Activated CD8-positive, alpha-beta memory T cell treated with anti-CD3 and anti-CD28 coated beads for 24 hours (primary cell): Measurements from ENCODE around the gene TIMM17A.
"Not testable (repeated sequence)": the region's sequence is repeated elsewhere in the genome, so short reads cannot be mapped to it uniquely, and the experiment has no call there.

ENCODE experiments used
- DNase-seq: peaks from one replicate; pipeline ENCODE4 v3.0.0-alpha.2; 2020

TIMM17A gene

DNA sequence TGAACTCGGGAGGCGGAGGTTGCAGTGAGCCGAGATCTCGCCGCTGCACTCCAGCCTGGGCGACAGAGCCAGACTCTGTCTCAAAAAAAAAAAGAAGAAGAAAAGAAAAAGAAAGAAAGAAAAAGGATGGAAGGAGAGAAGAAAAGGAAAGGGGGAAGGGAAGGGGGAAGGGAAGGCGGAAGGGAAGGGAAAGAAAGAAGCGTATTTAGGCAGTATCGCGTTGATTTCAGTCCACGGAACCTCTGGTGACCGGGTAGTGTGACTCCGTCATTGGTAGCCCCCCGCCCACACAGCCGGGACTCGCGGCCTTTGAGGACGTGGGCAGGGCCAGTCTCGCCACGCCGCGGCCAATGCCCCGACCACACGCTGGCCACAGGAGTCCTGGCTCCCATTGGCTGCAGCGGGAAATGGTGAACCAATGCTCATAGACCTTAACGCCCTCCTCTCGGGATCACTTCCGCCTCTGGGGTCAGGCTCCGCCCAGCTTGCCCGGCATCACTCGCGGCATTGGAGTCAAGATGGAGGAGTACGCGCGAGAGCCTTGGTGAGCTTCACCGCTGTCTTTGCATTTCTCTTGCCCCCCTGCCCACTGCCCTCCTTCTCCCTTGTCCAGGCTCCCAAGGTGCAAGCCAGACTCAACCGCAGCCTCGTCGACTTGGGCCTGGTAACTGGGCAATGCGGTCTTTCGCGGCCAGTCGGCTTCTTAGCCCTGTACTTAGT is at the start of gene TIMM17A:
TSS of gene TIMM17A (plus strand) at position 495 of the 720 bp plus-strand sequence. CDS start at position 519, 24 bp downstream.
- DNase-seq, result peak; percentile 96

GRCh38 chr1:201906336-201906735 is 49.0 kb upstream of the TIMM17A start:
- DNase-seq, result no peak

- DNase-seq, result no peak
Observed at GRCh38 chr1:201907621-201908020, 47.7 kb upstream of the TIMM17A start.

- no peak for DNase-seq
Observed at GRCh38 chr1:201911826-201912571, 43.3 kb upstream of the TIMM17A start.

DNA sequence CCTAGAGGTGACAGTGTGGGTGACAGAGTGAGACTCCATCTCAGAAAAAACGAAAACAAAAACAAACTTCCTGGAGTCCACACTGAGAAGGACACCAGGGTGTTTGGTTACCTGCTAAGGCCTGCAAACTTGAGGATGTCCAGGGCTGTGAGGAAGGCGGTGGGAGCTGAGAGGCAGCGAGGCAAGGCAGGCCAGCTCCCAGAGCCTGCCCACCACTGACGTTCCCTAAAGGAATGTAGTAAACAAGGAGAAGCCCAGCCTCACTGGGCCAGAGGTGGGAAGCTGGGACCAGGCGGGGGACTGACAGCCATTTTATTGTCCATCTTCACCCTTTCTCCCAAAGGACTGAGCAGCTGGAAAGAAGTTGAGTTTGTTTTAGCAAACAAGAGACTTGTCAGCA is 42.5 kb upstream of the TIMM17A start:
- no peak for DNase-seq

DNA sequence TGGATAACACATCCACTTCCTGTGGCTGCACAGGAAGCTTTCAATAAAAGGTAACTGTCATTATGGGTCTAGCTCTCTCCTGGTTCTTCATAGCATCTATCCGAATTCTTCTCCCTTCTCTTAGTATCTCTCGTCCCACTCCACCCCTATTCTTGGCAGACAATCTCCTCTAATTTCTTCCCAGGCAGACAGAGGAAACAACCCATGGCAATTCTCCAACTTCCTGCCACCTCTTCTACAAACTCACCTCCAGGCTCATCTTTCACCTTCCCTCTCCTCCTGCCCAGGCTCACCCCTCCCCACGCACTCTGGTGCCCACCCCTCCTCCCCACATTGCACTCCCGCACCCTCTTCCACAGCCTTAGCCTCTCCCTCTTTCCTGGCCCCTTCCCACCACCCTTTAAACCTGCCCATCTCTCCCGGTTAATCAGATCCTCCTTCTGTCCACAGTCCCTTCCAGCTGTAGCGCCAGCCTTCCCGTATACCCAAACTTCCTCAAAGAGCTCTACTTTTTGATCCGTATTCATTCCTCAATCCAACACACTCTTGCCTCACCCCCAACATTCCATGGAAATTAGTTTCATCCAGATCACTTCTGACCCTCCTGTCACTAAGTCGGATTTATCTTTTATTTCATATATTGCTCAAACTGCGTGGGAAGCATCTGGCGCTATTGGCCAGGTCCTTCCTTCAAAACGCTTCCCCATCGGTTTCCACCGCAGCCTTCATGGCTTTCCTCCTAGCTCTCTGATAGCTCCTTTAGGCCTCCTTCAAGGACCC is 40.7 kb upstream of the TIMM17A start:
- DNase-seq, result no peak

DNA sequence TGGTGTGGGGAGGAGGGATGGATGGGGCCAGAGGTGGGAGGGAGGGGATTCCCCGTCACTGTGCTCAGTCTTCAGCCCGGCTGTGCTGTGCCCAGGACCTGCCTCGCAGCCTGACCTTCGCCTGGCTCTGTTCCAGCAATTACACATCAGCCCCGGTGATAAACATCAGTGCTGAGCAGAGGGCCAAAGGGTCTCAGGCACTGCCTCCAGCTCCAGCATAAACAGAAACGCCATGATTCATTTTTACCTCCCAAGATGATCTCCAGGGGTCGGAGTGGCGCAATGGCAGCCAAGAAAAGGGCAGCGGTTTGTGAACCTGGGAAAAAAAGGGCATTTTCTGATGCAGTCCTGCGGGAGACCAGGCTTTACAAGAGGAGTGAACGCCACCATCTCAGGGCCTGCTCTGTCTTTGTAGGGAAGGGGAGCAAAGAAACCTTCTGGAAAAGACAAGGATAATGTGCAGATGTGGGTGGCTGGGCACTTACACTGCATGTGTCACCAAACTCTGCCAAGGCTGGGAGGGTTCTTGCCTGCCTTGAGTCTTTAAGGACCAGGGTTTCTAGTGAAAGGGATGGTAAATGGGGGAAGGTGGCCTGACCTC is 38.6 kb upstream of the TIMM17A start:
- DNase-seq, result no peak

- DNase-seq, result no peak
Observed at GRCh38 chr1:201917362-201918033, 37.8 kb upstream of the TIMM17A start.

DNA sequence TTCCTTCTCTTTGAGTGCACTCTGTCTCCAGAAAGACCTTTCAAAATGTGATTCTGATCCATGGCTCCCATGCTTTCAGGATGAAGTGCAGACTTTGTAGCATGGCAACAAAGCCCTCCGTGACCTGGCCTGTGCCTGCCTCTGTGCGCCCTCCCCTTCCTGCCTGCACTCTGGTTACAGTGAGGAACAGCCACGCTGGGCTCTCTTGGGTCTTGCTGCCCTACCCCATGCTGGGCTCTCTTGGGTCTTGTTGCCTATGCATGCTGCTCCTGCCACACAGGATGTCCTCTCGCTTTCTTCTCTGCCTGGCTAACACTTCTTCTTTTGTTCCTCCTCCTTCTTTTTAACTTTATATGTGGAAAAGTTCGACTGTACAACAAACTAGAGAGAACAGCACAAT is 37.0 kb upstream of the TIMM17A start:
- DNase-seq, result no peak

DNA sequence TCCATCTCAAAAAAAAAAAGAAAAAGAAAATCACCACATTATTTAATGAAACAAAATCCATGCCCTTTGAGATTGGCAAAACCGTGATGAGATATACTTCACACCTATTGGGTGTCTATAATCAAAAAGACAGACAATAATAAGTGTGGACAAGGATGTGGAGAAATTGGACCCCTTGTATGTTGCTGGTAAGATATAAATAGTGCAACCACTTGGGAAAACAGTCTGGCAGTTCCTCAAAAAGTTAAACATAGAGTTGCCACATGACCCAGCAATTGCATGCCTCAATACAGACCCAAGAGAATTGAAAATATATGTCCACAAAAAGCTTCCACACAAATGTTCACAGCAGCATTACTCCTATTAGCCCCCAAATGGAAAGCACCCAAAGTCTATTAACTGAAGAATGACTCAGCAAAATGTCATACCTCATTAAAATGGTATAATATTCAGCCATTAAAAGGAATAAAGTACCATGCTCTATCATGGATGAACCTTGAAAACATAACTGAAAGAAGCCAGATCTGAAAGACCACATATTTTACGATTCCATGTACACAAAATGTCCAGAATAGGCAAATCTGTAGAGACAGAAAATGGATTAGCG is 33.2 kb upstream of the TIMM17A start:
- DNase-seq, result no peak

DNA sequence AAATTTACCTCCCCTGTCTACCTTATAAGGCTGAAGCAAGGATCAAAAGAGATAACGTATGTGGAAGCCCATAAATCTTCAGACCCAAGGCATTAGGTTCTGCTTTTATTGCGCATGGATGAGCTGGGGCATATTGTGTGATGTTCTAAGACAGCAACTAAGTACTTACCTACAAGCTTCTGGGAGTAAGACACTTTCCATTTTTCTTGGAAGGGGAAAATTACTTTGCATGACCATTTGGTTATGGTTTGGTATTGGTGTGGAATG is 30.1 kb upstream of the TIMM17A start:
- no peak for DNase-seq

- no peak for DNase-seq
Observed at GRCh38 chr1:201925981-201926645, 29.2 kb upstream of the TIMM17A start.

DNA sequence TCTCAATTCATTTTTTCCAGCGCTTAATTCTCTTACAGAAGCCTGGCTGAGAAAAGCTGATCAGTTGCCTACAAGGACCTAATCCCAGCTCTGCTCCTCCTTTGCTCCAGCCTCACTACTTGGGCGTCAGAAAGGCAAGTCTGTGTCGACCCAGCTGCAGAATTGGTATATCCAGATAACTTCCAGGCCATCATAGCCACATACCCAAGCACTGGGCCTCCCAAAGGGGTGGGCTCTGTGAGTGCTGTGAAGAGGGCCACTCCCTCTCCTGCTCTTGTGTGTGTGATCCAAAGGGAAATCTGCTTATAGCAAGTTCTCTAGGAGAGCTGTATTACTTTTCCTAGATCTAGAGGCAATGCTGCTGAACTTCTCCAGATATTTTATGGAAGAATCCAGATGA is 27.0 kb upstream of the TIMM17A start:
- no peak for DNase-seq

- DNase-seq, result no peak
Observed at GRCh38 chr1:201930137-201930536, 25.2 kb upstream of the TIMM17A start.

DNA sequence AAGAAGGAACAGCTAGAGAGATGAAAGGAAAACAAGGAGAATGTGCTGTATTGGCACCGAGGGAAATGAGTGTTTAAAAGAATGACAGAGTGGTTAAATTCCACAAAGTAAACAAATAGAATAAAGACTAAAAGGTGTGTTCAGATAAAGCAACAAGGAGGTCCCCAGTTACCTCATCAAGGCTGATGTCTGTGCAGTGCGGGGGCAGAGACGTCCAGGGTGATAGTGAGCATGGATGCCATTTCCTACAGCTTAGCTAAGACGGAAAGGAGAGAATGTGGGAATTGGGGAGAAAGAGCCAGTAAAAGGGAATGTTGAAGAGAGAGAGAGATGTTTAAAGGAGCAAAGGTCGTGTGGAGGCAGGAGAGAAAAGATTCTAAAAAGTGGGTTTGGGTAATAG is 24.5 kb upstream of the TIMM17A start:
- DNase-seq, result no peak

DNA sequence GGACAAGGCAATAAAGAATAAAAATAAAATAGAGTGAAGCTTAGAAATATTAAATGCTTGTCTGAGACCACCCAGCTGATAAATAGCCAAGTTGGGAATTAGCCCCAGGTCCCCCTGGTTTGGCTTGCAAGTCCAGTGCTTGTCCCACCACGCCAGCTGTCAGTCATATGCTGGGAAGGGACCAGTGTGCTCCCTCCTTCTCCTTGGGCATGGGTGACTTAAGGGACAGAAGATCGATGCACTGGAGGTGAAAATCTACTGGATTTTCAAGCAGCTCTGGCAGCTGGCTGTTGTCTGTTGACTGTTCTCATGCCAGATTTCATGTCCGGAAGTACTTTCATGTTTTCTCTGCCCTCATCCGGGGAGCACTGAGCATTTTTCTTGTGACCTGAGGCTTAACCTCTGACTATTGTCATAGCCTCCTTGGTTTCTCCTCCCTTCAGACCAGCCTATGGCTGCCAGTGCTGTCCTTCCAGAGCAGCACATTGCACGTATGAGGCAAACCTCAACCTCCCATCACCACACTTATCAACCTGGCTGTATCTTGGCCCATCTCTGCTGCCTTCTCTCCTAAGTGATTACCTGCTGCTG is 21.4 kb upstream of the TIMM17A start:
- DNase-seq, result no peak

DNA sequence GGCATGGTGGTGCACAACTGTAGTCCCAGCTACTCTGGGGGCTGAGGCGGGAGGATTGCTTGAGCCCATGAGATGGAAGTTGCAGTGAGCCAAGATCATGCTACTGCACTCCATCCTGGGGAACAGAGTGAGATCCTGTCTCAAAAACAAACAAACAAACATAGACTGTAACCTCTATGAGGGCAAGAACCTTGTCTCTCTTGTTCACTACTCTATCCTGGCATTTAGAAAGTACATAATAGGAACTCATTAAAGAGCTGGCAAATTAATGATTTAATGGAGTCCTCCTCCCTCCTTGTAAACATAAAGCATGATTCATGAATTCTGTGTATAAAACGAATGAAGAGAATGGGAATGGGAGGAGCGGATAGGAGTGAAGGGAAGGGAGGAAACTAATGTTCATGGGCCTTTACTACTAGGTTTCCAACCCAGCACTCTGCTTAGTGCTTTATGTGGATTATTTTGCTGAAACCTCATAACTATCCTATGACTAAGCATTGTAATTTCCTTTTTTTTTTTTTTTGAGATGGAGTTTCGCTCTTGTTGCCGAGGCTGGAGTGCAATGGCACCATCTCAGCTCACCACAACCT is 17.6 kb upstream of the TIMM17A start:
- DNase-seq, result no peak

DNA sequence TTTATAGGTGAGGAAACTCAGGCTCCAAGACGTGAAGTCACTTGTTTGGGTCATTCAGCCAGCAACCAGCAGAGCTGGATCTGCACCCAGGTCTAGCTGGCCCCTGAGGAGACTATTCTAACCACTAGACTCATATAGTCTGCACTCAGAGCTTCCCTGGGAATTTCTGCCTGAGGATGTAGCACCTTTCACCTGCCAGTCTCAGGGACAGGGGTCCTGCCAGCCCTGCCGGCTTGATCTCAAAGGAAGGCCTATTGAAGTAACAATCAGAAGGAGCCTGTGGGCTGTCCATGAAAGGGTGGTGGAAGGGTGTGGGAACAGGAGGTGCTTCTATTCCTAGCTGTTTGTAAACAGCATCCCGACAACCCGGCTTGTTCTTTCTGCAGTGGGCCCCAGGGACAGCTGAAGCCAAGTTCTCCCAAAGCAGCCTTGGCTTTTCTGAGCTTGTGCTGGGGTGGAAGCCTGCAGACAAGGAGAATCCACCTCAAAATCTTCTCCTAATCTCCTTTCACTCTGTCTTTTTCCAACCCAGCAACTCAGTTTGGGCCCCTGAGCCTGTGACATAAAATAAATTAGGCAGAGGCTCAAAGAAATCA is 16.8 kb upstream of the TIMM17A start:
- DNase-seq, result no peak

DNA sequence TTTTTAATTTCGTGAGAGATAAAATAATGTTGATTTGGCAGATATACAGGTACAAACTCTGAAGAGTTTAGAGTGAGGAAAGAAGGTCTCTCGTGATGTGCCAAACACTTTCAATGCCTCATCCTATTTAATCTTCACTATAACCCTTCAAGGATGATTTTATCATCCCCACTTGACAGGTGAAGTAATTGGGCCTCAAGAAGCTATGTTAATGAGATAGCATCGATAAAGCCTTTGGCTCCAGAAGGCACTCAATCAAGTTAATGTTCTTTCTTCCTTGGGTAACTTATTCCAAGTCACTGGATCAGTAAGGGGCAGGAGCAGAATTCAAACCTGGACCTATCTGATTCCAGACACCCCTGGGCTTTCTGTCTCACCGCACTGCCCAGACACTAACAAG is 16.2 kb upstream of the TIMM17A start:
- no peak for DNase-seq

GRCh38 chr1:201939574-201939973 is 15.7 kb upstream of the TIMM17A start:
- DNase-seq, result no peak

- not testable (repeated sequence) for DNase-seq
Observed at GRCh38 chr1:201940316-201940715, 15.0 kb upstream of the TIMM17A start.
